GM23338 (cell line): ENCODE data around the gene KAT14. TPM values are rescaled to one million over a fixed set of nuclear protein-coding genes. Genes with fewer than 3 reads are reported as not detected.
A peak's percentile ranks its signal among the peaks of the same experiment; 100 is the strongest.

Source experiments
- ATAC-seq: fragments of 200-7000 bp; cut with Tn5 transposase; 3 replicates; pipeline ENCODE4 v1.9.1; 2020
- DNase-seq: peaks from one replicate; pipeline ENCODE4 v3.0.0-alpha.2; 2015; ENCODE audit warnings: low spot score
- H2AFZ ChIP-seq: fragments of 200-600 bp; sonication (generic); 2 replicates; pipeline ENCODE4 v1.8.0; 2016; ENCODE audit warnings: antibody characterized with exemption, mild to moderate bottlenecking, moderate library complexity
- H3F3A ChIP-seq: fragments of 200-600 bp; sonication (generic); replicated peaks from 2 replicates; pipeline ENCODE4 v1.8.0; 2017; ENCODE audit warnings: antibody characterized with exemption, mixed run types, low read depth
- H3K27ac ChIP-seq: fragments of 200-600 bp; sonication (generic); 2 replicates; pipeline ENCODE4 v1.6.1; 2016; ENCODE audit warnings: low read depth
- H3K27me3 ChIP-seq: fragments of 200-600 bp; sonication (generic); 2 replicates; pipeline ENCODE4 v1.8.0; 2016; ENCODE audit warnings: mild to moderate bottlenecking, mixed run types, moderate library complexity; ENCODE audit not compliant: insufficient read depth
- H3K36me3 ChIP-seq: fragments of 200-600 bp; sonication (generic); 2 replicates; pipeline ENCODE4 v1.8.0; 2016; ENCODE audit warnings: mild to moderate bottlenecking; ENCODE audit not compliant: insufficient read depth
- H3K4me1 ChIP-seq: fragments of 200-600 bp; sonication (generic); 2 replicates; pipeline ENCODE4 v1.8.0; 2016; ENCODE audit warnings: mild to moderate bottlenecking, moderate library complexity; ENCODE audit not compliant: insufficient read depth
- H3K4me2 ChIP-seq: fragments of 200-600 bp; sonication (generic); 2 replicates; pipeline ENCODE4 v1.7.1; 2017; ENCODE audit warnings: mixed run types
- H3K4me3 ChIP-seq: fragments of 200-600 bp; sonication (generic); 2 replicates; pipeline ENCODE4 v1.6.1; 2016; ENCODE audit warnings: mixed run types
- H3K79me2 ChIP-seq: fragments of 200-600 bp; sonication (generic); replicated peaks from 2 replicates; pipeline ENCODE4 v1.8.0; 2017; ENCODE audit warnings: mild to moderate bottlenecking; ENCODE audit not compliant: insufficient read depth
- H3K9me2 ChIP-seq: fragments of 200-600 bp; sonication (generic); 2 replicates; pipeline ENCODE4 v1.8.0; 2017; ENCODE audit not compliant: insufficient read depth
- H4K20me1 ChIP-seq: fragments of 200-600 bp; sonication (generic); replicated peaks from 2 replicates; pipeline ENCODE4 v1.8.0; 2017; ENCODE audit warnings: mild to moderate bottlenecking; ENCODE audit not compliant: insufficient read depth
- H3K27ac Mint-ChIP-seq: 2 replicates; pipeline ENCODE4 v1.8.0; 2020; ENCODE audit warnings: inconsistent platforms, mild to moderate bottlenecking, moderate library complexity, mixed read lengths
- H3K27me3 Mint-ChIP-seq: 3 replicates; pipeline ENCODE4 v1.8.0; 2022; ENCODE audit warnings: low read depth, mild to moderate bottlenecking, moderate library complexity, mixed read lengths, inconsistent platforms; ENCODE audit not compliant: insufficient read depth, poor library complexity
- H3K36me3 Mint-ChIP-seq: 3 replicates; pipeline ENCODE4 v1.8.0; 2021; ENCODE audit warnings: low read depth, mild to moderate bottlenecking, inconsistent platforms, moderate library complexity, mixed read lengths
- H3K4me1 Mint-ChIP-seq: 3 replicates; pipeline ENCODE4 v1.8.0; 2020; ENCODE audit warnings: mild to moderate bottlenecking, inconsistent platforms, mixed read lengths
- H3K4me3 Mint-ChIP-seq: 3 replicates; pipeline ENCODE4 v1.8.0; 2021; ENCODE audit warnings: moderate library complexity, mild to moderate bottlenecking, inconsistent platforms, mixed read lengths
- H3K9me3 Mint-ChIP-seq: 3 replicates; pipeline ENCODE4 v1.8.0; 2020; ENCODE audit warnings: moderate library complexity, mild to moderate bottlenecking, inconsistent platforms, mixed read lengths
- CREB1 ChIP-seq: fragments of 250-450 bp; sonication (Bioruptor Pico); IDR thresholded peaks from 2 replicates; pipeline ENCODE4 v1.5.0; 2020; ENCODE audit warnings: low read depth, mild to moderate bottlenecking, moderate library complexity
- CTCF ChIP-seq, 2 experiments: fragments of 200-600 bp in 1 of 2; sonication (generic) in 1 of 2; conservative IDR thresholded peaks; 2 replicates each; pipeline versions ENCODE4 v1.5.1 to v1.6.1; 2016 to 2017; ENCODE audit warnings: antibody characterized with exemption in 2 of 2, low read depth in 2 of 2, mild to moderate bottlenecking in 2 of 2, moderate library complexity in 1 of 2
- ETS1 ChIP-seq: IDR thresholded peaks from 2 replicates; pipeline ENCODE4 v1.6.1; 2016; ENCODE audit warnings: antibody characterized with exemption
- EZH2 ChIP-seq: fragments of 200-600 bp; sonication (generic); IDR thresholded peaks from one replicate; pipeline ENCODE4 v1.8.0; 2017; ENCODE audit warnings: antibody characterized with exemption, mild to moderate bottlenecking, low read depth; ENCODE audit not compliant: unreplicated experiment
- EZH2phosphoT487 ChIP-seq: fragments of 200-600 bp; sonication (generic); IDR thresholded peaks from one replicate; pipeline ENCODE4 v1.8.1; 2018; ENCODE audit warnings: antibody characterized with exemption; ENCODE audit not compliant: unreplicated experiment
- NANOG ChIP-seq: IDR thresholded peaks from 2 replicates; pipeline ENCODE4 v1.6.1; 2016; ENCODE audit warnings: antibody characterized with exemption, borderline replicate concordance
- POLR2AphosphoS5 ChIP-seq: IDR thresholded peaks from 2 replicates; pipeline ENCODE4 v1.6.1; 2016; ENCODE audit warnings: antibody characterized with exemption, low read depth
- STAT1 ChIP-seq: IDR thresholded peaks from one replicate; pipeline ENCODE4 v1.6.1; 2016; ENCODE audit warnings: antibody characterized with exemption; ENCODE audit not compliant: unreplicated experiment
- ZNF114 ChIP-seq: fragments of 250-450 bp; sonication (Bioruptor Pico); IDR thresholded peaks from 2 replicates; pipeline ENCODE4 v1.5.0; 2020; ENCODE audit warnings: mild to moderate bottlenecking, moderate library complexity
- ZNF331 ChIP-seq: fragments of 250-450 bp; sonication (Bioruptor Pico); IDR thresholded peaks from 2 replicates; pipeline ENCODE4 v1.5.0; 2020; ENCODE audit warnings: low read depth, mild to moderate bottlenecking, moderate library complexity
- polyA plus RNA-seq: library from polyadenylated mRNA; unstranded; fragments of >200 nt; fragmentation: Nextera tagmentation; extraction: Ambion mirVana; gene quantifications from 2 replicates; pipeline ENCODE4 v1.2.1, GENCODE V29; 2016
- total RNA-seq: library from RNA; depleted of rRNA; stranded (reverse); fragments of >200 nt; shearing (Covaris generic); gene quantifications from 2 replicates; pipeline ENCODE4 v1.2.3, GENCODE V29; 2014
- TF ChIP-seq, protein P1 (sequence below): IDR thresholded peaks from one replicate; pipeline ENCODE4 v1.6.1; 2018; ENCODE audit warnings: antibody characterized with exemption; ENCODE audit not compliant: unreplicated experiment

The KAT14 gene
- total and polyA plus RNA-seq, 2 experiments from 2014 or later, result 17.8 to 25.0 TPM

- TF ChIP-seq CTCF (conservative IDR thresholded peaks at IDR 0.05; ENCODE audit: low read depth in 2 of 2) (no peak), CREB1 (CRISPR knock-in tag) (no peak), ZNF331 (CRISPR knock-in tag) (no peak), NANOG (no peak), EZH2 (no peak), ETS1 (no peak)
These were observed 44.3 kb upstream of the KAT14 start (continued) for GRCh38 chr20:18093388-18093787.

DNA sequence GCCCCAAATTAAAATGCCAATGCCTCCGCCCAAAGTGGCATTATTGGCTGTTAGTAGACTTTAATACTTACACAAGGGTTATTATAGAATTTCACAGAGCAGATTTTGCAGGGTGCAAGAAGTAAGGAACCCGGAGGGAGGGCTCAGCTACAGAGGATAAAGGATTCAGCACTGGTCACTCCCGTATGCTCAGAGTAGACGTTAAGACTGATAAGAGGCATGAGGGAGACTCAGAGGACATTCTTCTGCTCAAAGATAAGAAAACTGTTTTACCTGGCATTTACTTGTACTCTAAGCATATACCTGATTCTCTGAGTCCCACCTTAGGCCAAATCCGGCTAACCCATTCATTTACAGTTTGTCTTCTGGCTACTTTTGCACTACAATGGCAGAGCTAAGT is 43.5 kb upstream of the KAT14 start:
- no peaks in the 10 kb centered on the region for H3K4me1 Mint-ChIP-seq
- H3K9me2 ChIP-seq, result no peaks in the 10 kb centered on the region
- H3K27ac Mint-ChIP-seq, result no peak overlapping the region
- DNase-seq (no peak), ATAC-seq (no peak)
- H3K36me3 Mint-ChIP-seq, result no peaks in the 10 kb centered on the region
- no peak overlapping the region for H3K4me3 Mint-ChIP-seq
- no peaks in the 10 kb centered on the region for H3K27me3 ChIP-seq
- no peaks in the 10 kb centered on the region for H3K36me3 ChIP-seq
- no peak overlapping the region for H3K4me3 ChIP-seq
- no peaks in the 10 kb centered on the region for H3K79me2 ChIP-seq
- H3K27ac ChIP-seq, result no peak overlapping the region
- no peaks in the 10 kb centered on the region for H3K4me1 ChIP-seq
- H2AFZ ChIP-seq, result 0 out of 2 replicates have a peak overlapping the region, but pooled peaks have one; percentile 87
- H3K27me3 Mint-ChIP-seq, result peaks cover 5% of the 10 kb centered on the region
- H3K9me3 Mint-ChIP-seq, result no peaks in the 10 kb centered on the region
- no peaks in the 10 kb centered on the region for H3F3A ChIP-seq
- no peaks in the 10 kb centered on the region for H4K20me1 ChIP-seq
- no peak overlapping the region for H3K4me2 ChIP-seq
- TF ChIP-seq NANOG (no peak), ETS1 (no peak), POLR2AphosphoS5 (no peak), CREB1 (CRISPR knock-in tag) (no peak), EZH2 (no peak), STAT1 (no peak), ZNF114 (CRISPR knock-in tag) (no peak), EZH2phosphoT487 (no peak)
- TF ChIP-seq, protein P1, sequence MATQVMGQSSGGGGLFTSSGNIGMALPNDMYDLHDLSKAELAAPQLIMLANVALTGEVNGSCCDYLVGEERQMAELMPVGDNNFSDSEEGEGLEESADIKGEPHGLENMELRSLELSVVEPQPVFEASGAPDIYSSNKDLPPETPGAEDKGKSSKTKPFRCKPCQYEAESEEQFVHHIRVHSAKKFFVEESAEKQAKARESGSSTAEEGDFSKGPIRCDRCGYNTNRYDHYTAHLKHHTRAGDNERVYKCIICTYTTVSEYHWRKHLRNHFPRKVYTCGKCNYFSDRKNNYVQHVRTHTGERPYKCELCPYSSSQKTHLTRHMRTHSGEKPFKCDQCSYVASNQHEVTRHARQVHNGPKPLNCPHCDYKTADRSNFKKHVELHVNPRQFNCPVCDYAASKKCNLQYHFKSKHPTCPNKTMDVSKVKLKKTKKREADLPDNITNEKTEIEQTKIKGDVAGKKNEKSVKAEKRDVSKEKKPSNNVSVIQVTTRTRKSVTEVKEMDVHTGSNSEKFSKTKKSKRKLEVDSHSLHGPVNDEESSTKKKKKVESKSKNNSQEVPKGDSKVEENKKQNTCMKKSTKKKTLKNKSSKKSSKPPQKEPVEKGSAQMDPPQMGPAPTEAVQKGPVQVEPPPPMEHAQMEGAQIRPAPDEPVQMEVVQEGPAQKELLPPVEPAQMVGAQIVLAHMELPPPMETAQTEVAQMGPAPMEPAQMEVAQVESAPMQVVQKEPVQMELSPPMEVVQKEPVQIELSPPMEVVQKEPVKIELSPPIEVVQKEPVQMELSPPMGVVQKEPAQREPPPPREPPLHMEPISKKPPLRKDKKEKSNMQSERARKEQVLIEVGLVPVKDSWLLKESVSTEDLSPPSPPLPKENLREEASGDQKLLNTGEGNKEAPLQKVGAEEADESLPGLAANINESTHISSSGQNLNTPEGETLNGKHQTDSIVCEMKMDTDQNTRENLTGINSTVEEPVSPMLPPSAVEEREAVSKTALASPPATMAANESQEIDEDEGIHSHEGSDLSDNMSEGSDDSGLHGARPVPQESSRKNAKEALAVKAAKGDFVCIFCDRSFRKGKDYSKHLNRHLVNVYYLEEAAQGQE, result no peak
